CD4-positive, alpha-beta T cell treated with Interleukin-12 subunit alpha and Interleukin-12 subunit beta, for 1 hour (primary cell): ENCODE results near the gene MARCO.
"Not testable (repeated sequence)": the region's sequence is repeated elsewhere in the genome, so short reads cannot be mapped to it uniquely, and the experiment has no call there.

Experiments
- DNase-seq: peaks from one replicate; pipeline ENCODE4 v3.0.0-alpha.2; 2020

Gene MARCO

DNA sequence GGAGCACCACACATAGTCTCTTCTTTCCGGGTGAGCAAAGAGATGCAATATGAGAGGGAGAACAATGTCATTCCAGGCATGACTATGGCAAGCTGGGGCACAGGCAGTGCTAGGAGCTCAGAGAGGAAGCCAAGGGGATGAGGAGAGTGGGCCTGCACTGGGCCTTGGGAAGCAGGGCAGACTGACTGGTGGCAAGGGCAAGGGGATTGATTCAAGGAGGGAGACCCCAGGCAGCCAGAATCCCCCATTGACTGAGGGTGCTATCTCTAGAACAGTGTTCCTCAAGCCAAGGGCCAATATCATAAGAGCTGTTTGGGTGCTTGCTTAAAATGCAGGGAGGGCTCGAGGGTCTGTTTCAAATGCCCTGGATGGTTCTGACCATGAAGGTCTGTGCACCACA is 36.1 kb downstream of the MARCO start:
- DNase-seq, result no peak

DNA sequence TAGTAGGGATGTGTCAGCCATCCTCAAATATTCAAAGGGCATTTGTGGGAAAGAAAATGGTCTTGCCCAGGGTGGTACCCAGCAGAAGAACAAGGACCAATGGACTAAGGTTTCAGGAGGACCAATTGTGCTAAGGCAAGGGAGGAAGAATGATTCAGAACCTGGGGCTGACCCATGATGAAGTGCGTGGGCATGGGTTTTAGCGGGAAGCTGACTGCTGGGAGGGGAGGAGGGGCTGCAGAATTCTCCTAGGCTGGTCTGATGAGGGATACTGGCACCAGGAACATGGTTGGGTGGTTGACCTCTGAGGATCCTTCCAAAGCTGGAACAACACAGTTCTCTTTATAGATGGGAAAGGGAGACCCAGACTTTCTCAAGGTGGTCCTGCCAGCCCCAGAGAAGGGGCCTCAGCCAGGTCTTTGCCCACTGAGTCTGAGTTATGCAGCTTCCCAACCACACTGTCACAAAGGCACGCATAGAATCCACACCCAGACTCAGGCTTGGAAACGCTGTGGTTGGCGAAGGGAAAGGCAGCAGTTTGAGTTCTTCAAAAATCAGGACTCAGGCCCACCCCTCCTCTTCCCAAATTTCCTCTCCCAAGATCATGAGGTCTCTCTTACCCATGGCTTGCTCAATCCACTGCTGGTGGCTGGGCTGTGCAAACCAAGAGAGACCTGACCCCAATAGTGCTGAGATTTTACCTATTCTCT is 37.3 kb downstream of the MARCO start:
- no peak for DNase-seq

DNA sequence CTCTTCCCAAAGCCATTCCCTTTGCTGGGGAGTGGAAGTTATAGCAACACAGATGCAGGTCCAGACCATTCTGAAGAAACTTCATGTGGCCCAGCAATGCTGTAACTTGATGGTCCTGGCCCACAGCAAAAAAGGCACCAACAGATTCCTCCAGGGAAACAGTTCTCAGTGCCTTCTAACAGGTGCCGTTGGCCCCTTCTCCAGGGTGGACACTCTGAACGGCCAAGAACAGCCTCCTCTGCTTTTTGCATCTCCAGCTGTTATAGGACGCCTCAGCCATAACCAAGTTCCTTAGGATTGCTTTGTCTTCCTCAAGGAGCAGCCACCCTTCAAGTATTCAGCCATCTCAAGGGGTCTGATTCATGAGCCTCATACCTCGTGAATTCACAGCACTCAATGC is 38.0 kb downstream of the MARCO start:
- no peak for DNase-seq

DNA sequence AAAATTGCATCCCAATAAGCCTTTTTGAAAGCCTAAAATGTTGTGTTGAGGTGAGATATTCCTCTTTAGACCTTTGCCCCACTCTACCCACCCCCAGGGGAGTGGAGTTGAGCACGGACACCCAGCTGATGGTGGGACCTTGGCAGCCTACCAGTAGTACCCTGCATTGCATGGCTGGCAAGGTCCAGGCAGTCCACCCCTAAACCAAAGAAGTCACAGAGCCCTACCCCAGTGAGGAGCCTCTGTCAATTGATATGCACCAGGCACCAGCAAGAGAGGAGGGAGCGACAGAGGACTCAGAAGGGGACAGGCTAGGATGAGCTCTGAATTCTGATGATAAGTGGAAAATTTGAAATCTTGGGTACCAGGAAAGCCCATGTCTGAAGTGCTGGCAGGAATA is 38.6 kb downstream of the MARCO start:
- DNase-seq, result no peak

DNA sequence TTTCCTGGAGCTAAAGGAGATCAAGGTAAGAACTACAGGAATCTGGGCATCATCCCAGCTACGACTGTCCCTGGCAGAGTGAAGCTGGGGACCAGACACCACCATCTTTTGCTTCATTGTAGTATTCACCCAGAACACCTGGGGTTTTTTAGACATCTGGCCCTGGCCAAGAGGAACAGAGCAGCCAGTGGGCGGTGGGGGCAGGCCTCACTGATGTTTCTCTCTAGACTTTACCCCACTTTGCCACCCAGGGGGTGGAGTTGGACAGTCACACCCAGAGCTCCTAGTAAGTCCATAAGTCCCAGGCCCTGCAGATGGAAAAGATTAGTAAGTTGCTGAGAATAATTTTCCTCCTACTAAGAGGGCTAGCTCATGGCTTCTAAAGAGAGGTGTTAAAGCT is 39.6 kb downstream of the MARCO start:
- DNase-seq, result no peak

DNA sequence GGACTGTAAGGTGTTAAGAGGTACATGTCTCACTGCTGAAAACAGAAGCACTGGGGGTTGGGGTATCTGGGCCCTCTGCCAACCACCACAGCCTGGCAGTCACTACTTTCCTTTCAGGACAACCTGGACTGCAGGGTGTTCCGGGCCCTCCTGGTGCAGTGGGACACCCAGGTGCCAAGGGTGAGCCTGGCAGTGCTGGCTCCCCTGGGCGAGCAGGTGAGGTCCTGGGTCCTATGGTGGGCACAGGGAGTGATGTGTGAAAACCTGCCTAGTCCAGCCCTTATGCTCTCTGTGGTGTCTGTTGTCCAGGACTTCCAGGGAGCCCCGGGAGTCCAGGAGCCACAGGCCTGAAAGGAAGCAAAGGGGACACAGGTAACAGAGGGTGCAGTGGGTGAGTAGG is 40.0 kb downstream of the MARCO start:
- DNase-seq, result no peak

DNA sequence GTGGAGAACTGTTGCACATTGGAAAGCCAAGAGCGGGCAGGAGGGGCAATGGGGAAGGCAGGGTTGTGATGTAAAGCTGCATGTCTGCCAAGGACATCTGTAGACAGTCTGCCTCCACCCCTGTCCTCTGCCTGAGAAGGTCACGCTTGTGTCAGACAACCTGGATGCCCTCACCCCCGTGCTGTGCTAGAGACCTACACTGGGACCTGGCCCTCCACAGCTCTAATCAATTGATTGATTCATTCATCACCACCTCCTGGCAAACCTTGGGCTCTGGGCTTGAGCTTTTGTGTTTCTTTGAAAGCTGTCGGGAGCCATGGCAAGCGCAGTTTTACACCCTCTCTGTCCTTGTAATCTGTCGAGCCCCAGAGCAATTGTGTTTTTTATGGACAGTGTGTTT is 41.1 kb downstream of the MARCO start:
- no peak for DNase-seq

DNA sequence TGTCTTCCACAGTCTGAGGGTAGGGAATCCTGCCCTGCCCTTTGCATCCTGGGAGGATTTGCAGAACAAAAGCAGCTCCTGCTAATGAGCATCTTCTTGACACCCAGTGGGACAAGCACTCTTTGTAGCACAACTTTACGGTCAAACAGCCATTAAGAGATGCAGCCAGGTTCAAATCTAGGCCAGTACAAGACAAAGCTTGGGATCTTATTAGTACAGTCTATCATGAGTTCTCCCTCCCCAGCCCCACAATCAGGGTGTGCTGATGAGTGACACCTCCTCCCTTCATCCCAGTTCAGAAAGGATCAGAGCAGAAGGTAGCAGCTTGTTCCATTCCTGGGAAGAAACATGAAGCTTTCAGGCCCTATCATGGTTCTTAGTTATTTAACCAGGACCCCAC is 41.9 kb downstream of the MARCO start:
- DNase-seq, result no peak

DNA sequence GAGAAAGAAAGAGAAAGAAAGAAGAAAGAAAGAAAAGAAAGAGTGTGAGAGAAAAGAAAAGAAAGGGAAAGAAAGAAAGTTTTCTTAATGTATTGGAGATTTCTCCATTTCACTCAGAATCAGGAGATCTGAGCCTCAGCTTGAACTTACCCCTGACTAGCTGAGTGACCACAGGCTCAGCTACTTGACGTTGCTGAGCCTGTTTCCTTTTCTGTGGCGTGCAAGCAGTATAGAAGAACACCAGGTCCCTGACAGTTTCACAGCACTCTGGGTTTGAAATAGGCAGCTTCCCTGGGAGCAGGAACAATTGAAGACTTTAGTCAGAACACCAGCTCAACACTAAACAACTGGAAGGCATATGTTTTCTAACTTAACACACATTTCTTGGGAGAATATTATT is 44.7 kb downstream of the MARCO start:
- DNase-seq, result no peak

DNA sequence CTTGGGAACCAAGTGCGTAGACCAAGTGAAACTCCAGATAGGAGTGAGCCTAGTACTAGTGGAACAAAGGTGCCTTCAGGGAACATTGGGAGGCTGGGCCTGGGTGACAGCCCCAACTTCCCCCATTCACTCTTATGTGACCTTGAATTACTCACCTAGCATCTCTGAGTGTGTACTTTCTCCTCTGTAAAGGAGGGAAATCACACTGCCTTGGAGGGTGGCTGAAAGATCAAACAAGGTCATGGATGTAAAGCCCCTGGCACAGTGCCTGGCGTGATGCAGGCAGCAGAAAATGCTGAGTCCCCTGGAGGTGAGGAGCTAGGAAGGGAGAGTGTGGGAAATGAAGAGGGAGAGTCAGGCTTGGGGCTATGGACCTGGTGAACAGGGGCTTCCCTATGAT is 45.9 kb downstream of the MARCO start:
- no peak for DNase-seq

DNA sequence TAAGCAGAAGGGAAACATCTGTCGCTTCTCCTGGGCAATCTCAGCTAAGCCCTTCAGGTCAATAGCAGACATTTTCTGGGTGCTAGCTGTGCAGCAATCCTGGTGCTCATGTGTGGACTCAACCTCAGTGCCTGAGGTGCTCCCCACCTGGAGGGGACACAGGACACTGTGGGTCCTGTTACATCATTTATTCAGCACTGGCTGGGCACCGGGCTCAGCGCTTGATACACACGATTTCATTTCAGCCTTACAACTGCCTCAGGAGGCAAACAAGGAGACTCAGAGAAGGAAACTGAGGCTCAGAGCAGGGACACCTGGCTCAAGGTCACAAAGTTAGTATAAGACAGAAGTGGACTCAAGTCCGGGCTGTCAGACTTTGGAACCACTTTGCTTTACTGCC is 46.7 kb downstream of the MARCO start:
- no peak for DNase-seq

DNA sequence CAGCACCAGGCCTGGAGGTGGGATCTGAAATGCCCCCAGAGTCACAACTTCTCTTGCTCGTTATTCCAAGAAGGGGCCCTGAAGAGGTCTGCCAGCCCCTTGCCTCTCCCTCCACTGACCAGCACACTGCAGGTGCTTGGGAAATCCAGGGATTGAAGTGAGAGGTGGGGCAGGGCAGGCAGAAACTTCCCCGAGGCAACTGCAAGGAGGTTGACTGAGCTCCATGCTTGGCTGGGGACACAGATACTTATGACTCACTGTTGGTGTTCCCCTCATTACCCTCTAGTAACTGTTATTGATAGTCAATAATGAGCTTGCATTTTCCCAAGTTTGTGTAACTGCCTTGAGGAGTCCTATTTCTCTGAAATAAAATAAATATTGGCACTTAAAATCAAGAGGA is 47.5 kb downstream of the MARCO start:
- DNase-seq, result no peak

DNA sequence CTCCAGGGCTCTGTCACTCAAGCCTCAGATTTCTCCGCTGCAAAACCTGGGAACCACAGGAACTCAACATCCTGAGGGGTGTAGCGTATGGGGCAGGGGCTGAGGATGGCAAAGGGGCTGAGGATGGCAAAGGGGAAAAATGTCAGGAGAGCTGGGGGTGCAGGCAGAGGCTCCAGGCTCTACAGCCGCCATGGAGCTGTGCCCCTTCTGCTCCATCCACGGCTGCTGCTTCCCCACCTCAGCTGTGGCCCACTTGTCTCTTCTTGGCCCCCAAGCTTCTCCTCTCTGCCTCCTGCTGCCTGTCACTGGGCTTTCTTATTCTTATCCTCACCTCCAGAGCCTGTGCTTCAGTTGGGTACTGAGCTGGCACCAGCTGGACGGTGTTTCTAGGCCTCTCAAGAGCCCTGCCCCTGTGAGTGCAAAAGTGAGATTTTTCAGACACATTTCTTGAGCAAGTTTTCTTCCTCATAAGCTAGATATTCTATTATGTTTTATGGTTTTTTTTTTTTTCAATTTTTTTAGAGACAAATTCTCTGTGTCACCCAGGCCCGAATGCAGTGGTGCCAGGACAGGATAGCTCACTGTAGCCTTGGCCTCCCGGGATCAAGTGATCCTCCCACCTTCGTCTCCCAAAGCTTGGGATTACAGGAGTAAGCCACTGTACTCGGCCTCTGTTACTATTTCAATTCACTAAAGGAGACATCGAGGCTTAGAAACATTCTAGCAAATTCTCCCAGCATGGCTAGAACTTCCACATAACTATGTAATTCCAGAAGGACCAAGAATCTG is 49.0 kb downstream of the MARCO start:
- no peak for DNase-seq

DNA sequence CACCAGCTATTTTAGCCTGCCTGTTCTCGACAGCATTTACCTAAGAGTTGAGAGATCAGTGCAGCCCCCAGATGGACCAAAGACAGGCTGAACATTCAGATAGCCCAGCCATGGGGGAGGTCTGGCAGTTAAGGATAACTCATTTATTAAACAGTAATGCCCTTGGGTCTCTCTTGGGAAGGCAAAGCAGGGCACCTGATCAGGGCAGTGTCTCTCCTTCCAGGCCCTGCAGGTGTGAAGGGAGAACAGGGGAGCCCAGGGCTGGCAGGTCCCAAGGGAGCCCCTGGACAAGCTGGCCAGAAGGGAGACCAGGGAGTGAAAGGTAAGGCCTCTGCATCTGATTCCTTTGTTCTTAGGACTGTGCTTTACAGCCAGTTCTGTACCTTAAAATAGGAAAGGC is 49.6 kb downstream of the MARCO start:
- no peak for DNase-seq

DNA sequence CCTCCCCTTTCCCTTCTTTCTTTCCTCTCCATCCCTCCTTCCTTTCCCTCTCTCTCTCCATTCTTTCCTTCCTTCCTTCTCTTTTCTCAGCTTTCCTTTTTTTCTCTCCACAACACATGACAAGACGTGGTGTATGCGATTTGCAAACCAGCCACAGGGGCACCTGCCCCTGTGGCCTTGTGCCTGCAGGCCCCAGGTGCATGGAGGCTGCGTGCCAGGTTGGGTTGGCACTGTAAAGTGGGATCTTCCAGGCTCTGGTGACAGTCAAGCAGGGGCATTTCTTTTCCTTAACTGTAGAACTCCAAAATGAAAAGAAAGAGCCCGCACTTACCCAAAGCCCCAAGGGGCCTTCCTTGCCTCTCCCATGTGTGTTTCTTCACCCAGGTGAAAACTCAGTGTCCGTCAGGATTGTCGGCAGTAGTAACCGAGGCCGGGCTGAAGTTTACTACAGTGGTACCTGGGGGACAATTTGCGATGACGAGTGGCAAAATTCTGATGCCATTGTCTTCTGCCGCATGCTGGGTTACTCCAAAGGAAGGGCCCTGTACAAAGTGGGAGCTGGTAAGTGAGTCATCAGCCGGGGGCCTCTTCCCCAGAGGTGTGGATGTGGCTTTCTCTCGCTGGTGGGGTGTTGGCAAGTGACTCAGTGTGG is 50.9 kb downstream of the MARCO start:
- no peak for DNase-seq

DNA sequence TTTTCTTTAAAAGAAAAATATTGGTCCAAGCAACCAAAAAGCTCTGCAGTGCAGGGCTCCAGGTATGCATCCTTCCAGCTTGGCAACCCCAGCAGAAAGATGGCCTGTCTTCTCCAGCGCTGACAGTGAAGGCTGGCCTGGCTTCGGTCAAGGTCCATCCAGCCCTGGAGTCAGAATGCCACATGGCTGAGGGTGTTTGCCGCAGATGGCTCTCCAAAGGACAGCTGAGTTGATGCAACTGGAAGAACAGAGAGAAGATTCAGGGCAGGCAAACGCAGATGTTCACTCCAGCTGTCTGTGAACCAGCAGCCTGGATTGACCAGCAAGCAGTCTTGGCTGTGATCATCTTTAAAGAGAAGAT is 51.4 kb downstream of the MARCO start:
- DNase-seq, result no peak

DNA sequence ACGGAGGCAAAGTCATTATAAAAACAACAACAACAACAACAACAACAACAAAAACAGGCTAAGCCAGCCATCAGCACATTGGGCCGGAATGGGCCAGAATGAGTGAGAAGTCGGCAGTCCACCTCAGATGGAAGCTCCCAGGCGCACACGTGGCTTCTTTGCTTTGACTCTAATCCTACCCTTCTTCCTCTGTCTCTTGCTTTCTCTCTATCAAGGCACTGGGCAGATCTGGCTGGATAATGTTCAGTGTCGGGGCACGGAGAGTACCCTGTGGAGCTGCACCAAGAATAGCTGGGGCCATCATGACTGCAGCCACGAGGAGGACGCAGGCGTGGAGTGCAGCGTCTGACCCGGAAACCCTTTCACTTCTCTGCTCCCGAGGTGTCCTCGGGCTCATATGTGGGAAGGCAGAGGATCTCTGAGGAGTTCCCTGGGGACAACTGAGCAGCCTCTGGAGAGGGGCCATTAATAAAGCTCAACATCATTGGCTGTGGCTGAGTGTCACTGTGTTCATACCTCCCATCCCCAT is 52.2 kb downstream of the MARCO start:
- DNase-seq, result no peak

DNA sequence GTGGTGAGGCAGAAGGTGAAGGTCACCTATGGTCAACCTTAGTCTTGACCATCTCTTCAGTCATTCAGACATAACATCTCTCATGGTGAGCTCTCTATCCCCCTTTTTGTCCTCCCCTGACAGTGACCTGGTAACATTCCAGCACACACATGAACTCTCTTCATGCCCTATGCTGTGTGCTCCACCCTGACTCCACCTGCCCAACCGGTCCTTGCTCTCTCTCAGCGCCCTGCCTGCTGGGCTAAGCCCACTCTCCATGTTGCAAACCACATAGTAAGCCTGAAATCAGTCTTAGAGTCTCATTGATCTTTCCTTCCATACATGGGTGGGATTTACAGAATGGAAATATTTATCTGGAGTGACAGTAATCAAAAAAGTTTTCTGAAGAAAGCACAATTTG is 52.8 kb downstream of the MARCO start:
- no peak for DNase-seq

DNA sequence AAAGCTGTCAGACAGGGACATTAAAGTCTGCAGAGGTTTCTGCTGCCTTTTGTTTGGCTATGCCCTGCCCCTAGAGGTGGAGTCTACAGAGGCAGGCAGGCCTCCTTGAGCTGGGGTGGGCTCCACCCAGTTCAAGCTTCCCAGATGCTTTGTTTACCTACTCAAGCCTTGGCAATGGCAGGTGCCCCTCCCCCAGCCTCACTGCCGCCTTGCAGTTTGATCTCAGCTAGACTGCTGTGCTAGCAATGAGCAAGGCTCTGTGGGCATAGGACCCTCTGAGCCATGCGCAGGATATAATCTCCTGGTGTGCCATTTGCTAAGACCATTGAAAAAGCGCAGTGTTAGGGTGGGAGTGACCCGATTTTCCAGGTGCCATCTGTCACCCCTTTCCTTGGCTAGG is 61.9 kb downstream of the MARCO start:
- DNase-seq, result not testable (repeated sequence)

DNA sequence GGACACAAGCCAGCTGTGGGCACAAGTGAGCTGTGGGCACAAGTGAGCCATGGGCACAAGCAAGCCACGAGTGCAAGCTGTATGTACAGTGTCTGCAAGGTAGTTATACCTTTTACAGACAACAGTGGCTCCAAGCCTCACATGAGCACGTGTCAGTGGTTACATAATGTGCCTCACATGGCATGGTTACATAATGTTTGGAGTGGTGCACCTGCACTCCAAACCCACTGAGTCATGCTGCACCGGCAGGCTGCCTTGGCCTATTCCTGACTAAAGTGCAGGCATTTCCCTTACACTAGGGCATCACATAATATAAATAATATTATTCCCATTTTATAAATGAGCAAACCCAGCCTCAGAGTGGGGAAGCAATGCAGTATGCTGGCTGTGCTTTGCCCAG is 62.6 kb downstream of the MARCO start:
- no peak for DNase-seq

DNA sequence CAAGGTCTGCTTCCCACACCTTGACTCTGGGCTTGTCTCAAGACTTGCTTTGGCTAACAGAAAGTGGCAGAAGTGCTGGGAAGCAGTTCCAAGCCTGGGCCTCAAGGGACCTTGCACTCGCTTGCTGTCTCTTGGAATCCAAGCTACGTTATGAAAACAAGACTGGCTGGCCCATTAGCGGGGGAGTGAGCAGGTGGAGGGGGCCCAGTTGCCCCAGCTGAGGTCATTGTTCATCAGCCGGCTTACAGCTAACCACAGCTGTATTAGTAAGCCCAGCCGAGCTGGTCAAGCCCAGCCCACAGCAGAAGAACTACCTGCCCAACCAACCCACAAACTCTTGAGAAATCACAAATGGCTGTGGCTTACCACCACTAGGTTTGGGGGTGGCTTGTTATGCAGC is 63.1 kb downstream of the MARCO start:
- no peak for DNase-seq

DNA sequence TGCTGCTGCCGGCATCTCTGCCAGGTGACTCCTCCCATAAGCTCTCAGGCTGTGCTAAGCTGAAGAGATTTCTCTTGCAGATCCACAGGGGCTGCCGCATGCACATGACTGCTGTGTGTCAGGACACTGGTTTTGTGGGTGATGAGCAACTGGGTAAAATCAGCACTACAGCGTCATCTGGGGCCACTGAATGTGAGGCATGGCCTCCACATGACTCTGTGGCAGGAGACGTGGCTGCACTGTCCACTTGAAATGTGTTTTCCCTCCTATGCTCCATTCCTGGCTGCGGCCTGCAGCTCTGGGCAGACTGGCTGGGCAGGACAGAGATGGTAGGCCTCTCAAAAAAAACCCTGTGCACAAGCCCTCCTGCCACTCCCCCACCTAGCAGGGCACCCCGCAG is 63.6 kb downstream of the MARCO start:
- no peak for DNase-seq

DNA sequence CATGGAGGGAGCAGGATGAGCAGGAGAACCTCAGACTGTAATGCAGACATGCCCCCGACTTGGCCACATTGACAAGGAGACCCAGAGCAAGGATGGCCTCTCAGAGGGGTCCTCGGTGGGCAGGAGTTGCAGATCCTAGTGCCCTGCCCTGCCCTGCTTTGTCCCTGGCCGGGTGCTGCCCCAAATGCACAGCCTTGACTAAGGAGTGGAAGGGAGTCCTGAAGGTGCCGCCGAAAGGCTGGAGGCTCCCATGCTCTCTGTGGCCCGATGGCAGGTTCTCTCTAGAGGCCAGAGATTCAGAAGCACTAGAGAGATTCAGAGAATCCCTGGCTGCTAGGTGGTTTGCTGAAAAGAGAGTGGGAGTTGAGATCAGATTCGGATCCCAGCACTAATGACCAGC is 64.4 kb downstream of the MARCO start:
- no peak for DNase-seq

DNA sequence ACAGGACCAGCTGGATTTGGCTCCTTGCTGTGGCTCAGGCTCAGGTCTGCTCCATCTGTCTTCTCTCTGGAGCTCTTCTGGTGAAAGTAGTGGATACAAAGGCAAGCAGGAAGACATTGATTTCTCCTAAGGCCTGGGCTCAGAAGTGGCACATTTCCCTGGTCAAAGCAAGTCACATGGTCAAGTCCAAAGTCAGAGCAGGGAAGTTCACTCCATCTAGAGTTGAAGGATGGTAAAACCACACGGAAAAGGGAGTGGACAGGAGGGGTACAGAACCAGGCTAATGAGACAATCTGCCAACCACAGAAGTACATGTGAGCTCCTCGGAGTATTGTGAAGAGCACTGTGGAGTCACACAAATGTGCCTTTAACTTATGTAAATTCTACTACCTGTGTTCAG is 66.1 kb downstream of the MARCO start:
- DNase-seq, result no peak
